Mesendoderm (in vitro differentiated cells): Measurements from ENCODE around the gene GDPD5.

Experiments used
- DNase-seq: peaks from one replicate; pipeline ENCODE4 v3.0.0; 2013
- H2AK5ac ChIP-seq: 2 replicates; pipeline ENCODE4 v1.6.1; 2013; ENCODE audit warnings: low read length, inconsistent platforms
- H2BK120ac ChIP-seq: 2 replicates; pipeline ENCODE4 v1.6.1; 2013; ENCODE audit warnings: low read depth, mild to moderate bottlenecking, low read length, moderate library complexity, mixed read lengths
- H2BK15ac ChIP-seq: replicated peaks from 2 replicates; pipeline ENCODE4 v1.6.1; 2013; ENCODE audit warnings: low read depth, mild to moderate bottlenecking, moderate library complexity
- H2BK5ac ChIP-seq: 2 replicates; pipeline ENCODE4 v1.6.1; 2013; ENCODE audit warnings: low read length, inconsistent platforms
- H3K18ac ChIP-seq: 2 replicates; pipeline ENCODE4 v1.6.1; 2013; ENCODE audit warnings: mild to moderate bottlenecking, low read length, mixed read lengths
- H3K23ac ChIP-seq: one replicate; pipeline ENCODE4 v1.6.1; 2013; ENCODE audit warnings: low read length
- H3K27ac ChIP-seq: 2 replicates; pipeline ENCODE4 v1.5.1; 2013; ENCODE audit warnings: low read depth, mild to moderate bottlenecking, inconsistent platforms, low read length, moderate library complexity
- H3K27me3 ChIP-seq: 2 replicates; pipeline ENCODE4 v1.6.1; 2013; ENCODE audit warnings: low read length, control low read depth, mild to moderate bottlenecking, inconsistent platforms; ENCODE audit not compliant: insufficient read depth, poor library complexity
- H3K36me3 ChIP-seq: 2 replicates; pipeline ENCODE4 v1.6.1; 2013; ENCODE audit warnings: low read length, inconsistent platforms; ENCODE audit not compliant: control insufficient read depth, insufficient read depth
- H3K4ac ChIP-seq: one replicate; pipeline ENCODE4 v1.6.1; 2013; ENCODE audit warnings: low read depth, mild to moderate bottlenecking, low read length, moderate library complexity
- H3K4me1 ChIP-seq: 2 replicates; pipeline ENCODE4 v1.6.1; 2013; ENCODE audit warnings: low read depth, low read length, inconsistent platforms; ENCODE audit not compliant: control insufficient read depth
- H3K4me2 ChIP-seq: 2 replicates; pipeline ENCODE4 v1.6.1; 2013; ENCODE audit warnings: low read length
- H3K4me3 ChIP-seq: 2 replicates; pipeline ENCODE4 v1.5.1; 2013; ENCODE audit warnings: mild to moderate bottlenecking, low read length
- H3K56ac ChIP-seq: one replicate; pipeline ENCODE4 v1.6.1; 2013; ENCODE audit warnings: low read length
- H3K79me1 ChIP-seq: 2 replicates; pipeline ENCODE4 v1.6.1; 2013; ENCODE audit warnings: low read length, inconsistent platforms
- H3K79me2 ChIP-seq: 2 replicates; pipeline ENCODE4 v1.6.1; 2013; ENCODE audit warnings: mild to moderate bottlenecking, low read length; ENCODE audit not compliant: control insufficient read depth, insufficient read depth
- H3K9ac ChIP-seq: 2 replicates; pipeline ENCODE4 v1.6.1; 2013; ENCODE audit warnings: low read length, inconsistent platforms
- H4K5ac ChIP-seq: one replicate; pipeline ENCODE4 v1.6.1; 2013; ENCODE audit warnings: low read length
- H4K8ac ChIP-seq: one replicate; pipeline ENCODE4 v1.6.1; 2013; ENCODE audit warnings: low read depth, mild to moderate bottlenecking, control low read depth, low read length, moderate library complexity
- WGBS: extraction: QIAGEN DNeasy Blood & Tissue Kit; methylation state at CpG from one replicate; pipeline ENCODE4 v1.1.7; 2013; ENCODE audit warnings: low lambda C conversion rate, missing lambda C conversion rate; ENCODE audit not compliant: insufficient coverage; ENCODE audit errors: extremely low coverage; 5-methylcytosine and 5-hydroxymethylcytosine counted together

The GDPD5 gene

GRCh38 chr11:75554258-75555022 is 28.7 kb upstream of the GDPD5 start:
- Histone ChIP-seq H3K56ac (peak overlapping the region; percentile 84), H4K8ac (no peak overlapping the region), H3K23ac (no peak overlapping the region), H2BK120ac (no peak overlapping the region), H3K18ac (peak overlapping the region; percentile 2), H3K79me2 (no peaks in the 10 kb centered on the region), H3K27ac (no peak overlapping the region), H3K36me3 (no peaks in the 10 kb centered on the region), H3K27me3 (no peaks in the 10 kb centered on the region), H3K9ac (peak overlapping the region; percentile 47), H3K79me1 (no peaks in the 10 kb centered on the region), H3K4me3 (no peak overlapping the region), H4K5ac (no peak overlapping the region), H3K4ac (peak overlapping the region; percentile 43), H2BK15ac (no peak overlapping the region), H3K4me2 (no peak overlapping the region), H2AK5ac (no peak overlapping the region), H2BK5ac (no peak overlapping the region), H3K4me1 (peaks cover 18% of the 10 kb centered on the region)
- no CpG with 5 or more reads among the region's 21 CpGs for WGBS
- peak; percentile 93 for DNase-seq

- no peak overlapping the region for H3K23ac ChIP-seq
- H3K9ac ChIP-seq, result peak overlapping the region; percentile 47
- H2AK5ac ChIP-seq, result peak overlapping the region; percentile 14
- no peak overlapping the region for H2BK120ac ChIP-seq
- peaks cover 17% of the 10 kb centered on the region for H3K4me1 ChIP-seq
- no peak overlapping the region for H2BK5ac ChIP-seq
- no peak overlapping the region for H3K4me2 ChIP-seq
- H4K5ac ChIP-seq, result no peak overlapping the region
- no peak overlapping the region for H4K8ac ChIP-seq
- H3K18ac ChIP-seq, result no peak overlapping the region
- no peaks in the 10 kb centered on the region for H3K79me1 ChIP-seq
- no peak for DNase-seq
- H3K27ac ChIP-seq, result no peak overlapping the region
- no peak overlapping the region for H3K4me3 ChIP-seq
- WGBS, result no CpG with 5 or more reads among the region's 1 CpG
- H3K36me3 ChIP-seq, result no peaks in the 10 kb centered on the region
- H3K56ac ChIP-seq, result peak overlapping the region; percentile 84
- H3K4ac ChIP-seq, result peak overlapping the region; percentile 26
- no peak overlapping the region for H2BK15ac ChIP-seq
- H3K27me3 ChIP-seq, result no peaks in the 10 kb centered on the region
- H3K79me2 ChIP-seq, result no peaks in the 10 kb centered on the region
Observed at GRCh38 chr11:75553889-75554257, 28.1 kb upstream of the GDPD5 start.

DNA sequence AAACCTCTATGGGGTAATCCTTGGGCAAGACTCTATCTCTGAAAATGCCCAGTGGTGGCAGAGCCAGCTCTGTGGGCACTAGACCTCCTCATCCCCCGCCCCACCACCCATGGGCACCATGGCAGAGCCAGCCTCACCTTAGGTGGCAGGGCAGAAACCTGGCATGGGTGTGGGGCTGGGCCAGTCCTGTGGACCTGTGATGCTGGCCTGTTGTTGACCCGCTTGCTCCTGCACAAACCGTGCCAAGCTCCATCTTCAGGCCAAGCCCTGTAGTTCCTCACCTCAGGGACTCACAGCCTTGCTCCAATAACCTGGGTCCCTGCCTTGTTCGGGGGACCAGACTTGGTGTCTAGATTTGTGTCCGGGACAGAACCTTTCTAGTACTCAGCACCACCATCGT is 27.4 kb upstream of the GDPD5 start:
- Histone ChIP-seq H3K36me3 (no peaks in the 10 kb centered on the region), H2BK15ac (no peak overlapping the region), H3K18ac (no peak overlapping the region), H4K8ac (no peak overlapping the region), H3K23ac (no peak overlapping the region), H3K79me1 (no peaks in the 10 kb centered on the region), H3K4me2 (no peak overlapping the region), H2BK120ac (no peak overlapping the region), H3K27me3 (no peaks in the 10 kb centered on the region), H3K4me3 (no peak overlapping the region), H3K56ac (peak overlapping the region; percentile 67), H3K79me2 (no peaks in the 10 kb centered on the region), H2AK5ac (no peak overlapping the region), H3K4ac (no peak overlapping the region), H3K9ac (no peak overlapping the region), H3K4me1 (peaks cover 12% of the 10 kb centered on the region), H2BK5ac (no peak overlapping the region), H4K5ac (no peak overlapping the region), H3K27ac (no peak overlapping the region)
- no CpG with 5 or more reads among the region's 6 CpGs for WGBS
- DNase-seq, result no peak

DNA sequence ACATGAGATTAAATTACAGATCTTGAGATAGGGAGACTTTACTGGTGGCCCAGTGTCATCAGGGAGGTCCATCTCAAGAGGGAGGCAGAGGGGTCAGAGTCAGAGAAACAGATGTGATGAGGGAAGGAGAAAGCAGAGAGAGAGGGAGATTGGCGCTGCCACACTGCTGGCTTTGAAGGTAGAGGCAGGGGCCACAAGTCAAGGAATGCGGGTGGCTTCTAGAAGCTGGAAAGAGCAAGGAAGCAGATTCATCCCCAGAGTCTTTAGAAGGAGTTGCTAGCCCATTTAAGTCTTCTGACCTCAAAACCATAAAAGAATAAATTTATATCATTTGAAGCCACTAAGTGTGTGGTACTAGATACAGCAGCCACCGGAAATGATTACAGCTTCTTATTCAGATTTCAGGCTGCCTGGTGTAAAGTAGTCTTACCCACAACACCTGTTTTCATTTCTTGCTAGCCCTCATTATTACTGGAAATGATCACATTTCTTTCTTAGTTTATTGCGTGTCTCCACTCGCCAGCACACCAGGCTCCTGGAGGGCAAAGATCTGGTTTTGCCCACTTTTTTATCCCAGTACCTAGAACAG is 23.7 kb upstream of the GDPD5 start:
- Histone ChIP-seq H3K36me3 (no peaks in the 10 kb centered on the region), H2BK5ac (no peak overlapping the region), H3K4me3 (no peak overlapping the region), H3K23ac (no peak overlapping the region), H2BK120ac (no peak overlapping the region), H3K27ac (no peak overlapping the region), H3K18ac (no peak overlapping the region), H3K9ac (no peak overlapping the region), H4K5ac (no peak overlapping the region), H3K4me1 (peaks cover 4% of the 10 kb centered on the region), H2AK5ac (no peak overlapping the region), H3K79me2 (no peaks in the 10 kb centered on the region), H3K79me1 (no peaks in the 10 kb centered on the region), H3K4me2 (no peak overlapping the region), H2BK15ac (no peak overlapping the region), H4K8ac (no peak overlapping the region), H3K56ac (no peak overlapping the region), H3K4ac (no peak overlapping the region), H3K27me3 (no peaks in the 10 kb centered on the region)
- no peak for DNase-seq
- no CpG with 5 or more reads among the region's 5 CpGs for WGBS

GRCh38 chr11:75548595-75549272 is 23.0 kb upstream of the GDPD5 start:
- Histone ChIP-seq H3K4me1 (peaks cover 2% of the 10 kb centered on the region), H3K79me1 (no peaks in the 10 kb centered on the region), H3K4ac (no peak overlapping the region), H3K9ac (no peak overlapping the region), H3K18ac (no peak overlapping the region), H3K36me3 (no peaks in the 10 kb centered on the region), H4K8ac (no peak overlapping the region), H2BK15ac (no peak overlapping the region), H3K56ac (no peak overlapping the region), H3K23ac (no peak overlapping the region), H4K5ac (no peak overlapping the region), H3K79me2 (no peaks in the 10 kb centered on the region), H3K4me2 (no peak overlapping the region), H3K27ac (no peak overlapping the region), H2AK5ac (no peak overlapping the region), H2BK120ac (no peak overlapping the region), H3K4me3 (no peak overlapping the region), H3K27me3 (no peaks in the 10 kb centered on the region), H2BK5ac (no peak overlapping the region)
- no peak for DNase-seq
- WGBS, result no CpG with 5 or more reads among the region's 8 CpGs
